GM19238 (cell line): ENCODE data around the gene CLEC2L.

Experiments
- DNase-seq: peaks from one replicate; pipeline ENCODE4 v3.0.0; 2011; ENCODE audit warnings: low spot score; ENCODE audit not compliant: insufficient read length

Gene CLEC2L

DNA sequence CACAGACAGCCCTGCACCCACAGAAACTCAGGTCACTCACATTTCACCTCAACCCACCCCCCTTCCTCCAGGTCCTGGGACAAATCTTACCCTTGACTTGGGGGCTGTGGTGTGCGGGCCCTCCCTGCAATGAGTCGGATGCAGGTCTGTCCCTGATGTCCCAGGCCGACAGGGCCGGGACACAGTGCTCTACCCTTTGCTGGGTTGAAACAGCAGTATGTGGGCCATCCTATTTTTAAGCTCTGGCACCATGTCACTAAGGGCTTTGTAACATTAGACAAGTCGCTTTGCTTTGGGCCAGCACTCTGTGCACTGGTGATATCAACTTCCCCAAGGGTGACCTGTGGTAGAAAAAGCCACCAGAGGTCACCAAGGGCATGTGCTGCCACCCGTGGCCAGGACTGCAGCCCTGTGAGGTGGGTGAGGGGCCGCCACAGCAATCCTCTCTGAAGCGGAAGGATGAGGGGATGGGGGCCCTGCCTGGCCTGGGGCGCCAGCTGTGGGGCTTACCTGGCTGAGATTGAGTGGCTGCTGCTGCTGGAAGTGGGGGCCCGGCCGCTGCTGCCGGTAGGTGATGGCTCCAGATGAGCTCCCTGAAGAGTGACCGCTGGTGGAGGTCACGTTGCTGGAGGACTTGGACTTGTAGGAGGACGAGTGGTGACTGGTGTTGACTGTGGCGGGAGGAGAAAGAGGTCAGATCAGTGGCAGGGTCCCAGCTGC, 51.3 kb downstream of the CLEC2L start:
- no peak for DNase-seq

GRCh38 chr7:139575338-139575680, 51.8 kb downstream of the CLEC2L start:
- no peak for DNase-seq

- no peak for DNase-seq
Measured at GRCh38 chr7:139576179-139576973, 52.9 kb downstream of the CLEC2L start.

- DNase-seq = no peak
Measured at GRCh38 chr7:139580435-139580834, 57.0 kb downstream of the CLEC2L start.

DNA sequence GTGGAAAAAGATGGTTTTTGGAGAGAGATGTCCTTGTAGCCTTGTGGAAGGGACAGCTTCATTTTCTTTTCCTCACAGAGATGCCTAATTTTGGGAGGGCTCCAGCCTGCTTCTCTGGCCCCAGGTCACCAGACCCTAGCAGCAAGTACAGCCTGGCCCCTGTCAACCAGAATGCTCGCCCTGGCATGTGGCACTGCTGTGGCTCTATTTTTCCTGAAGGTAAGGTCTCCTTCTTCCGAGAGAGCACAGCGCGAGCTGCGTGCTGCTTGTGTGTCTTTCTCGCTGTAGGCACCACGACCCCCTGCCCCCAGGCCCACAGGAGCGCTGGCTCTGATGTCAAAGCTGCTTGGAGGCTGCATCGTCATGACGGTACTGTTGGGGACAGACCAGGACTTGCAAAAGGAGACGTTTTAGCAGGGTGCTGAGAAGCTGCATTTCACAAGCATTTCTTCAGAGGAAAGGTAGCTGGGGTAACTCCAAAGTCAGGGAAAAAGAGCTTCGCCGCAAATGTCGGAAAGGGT, 58.7 kb downstream of the CLEC2L start:
- no peak for DNase-seq

- DNase-seq = no peak
Measured at GRCh38 chr7:139582671-139583155, 59.2 kb downstream of the CLEC2L start.

GRCh38 chr7:139583826-139584553, 60.5 kb downstream of the CLEC2L start:
- DNase-seq = no peak

DNA sequence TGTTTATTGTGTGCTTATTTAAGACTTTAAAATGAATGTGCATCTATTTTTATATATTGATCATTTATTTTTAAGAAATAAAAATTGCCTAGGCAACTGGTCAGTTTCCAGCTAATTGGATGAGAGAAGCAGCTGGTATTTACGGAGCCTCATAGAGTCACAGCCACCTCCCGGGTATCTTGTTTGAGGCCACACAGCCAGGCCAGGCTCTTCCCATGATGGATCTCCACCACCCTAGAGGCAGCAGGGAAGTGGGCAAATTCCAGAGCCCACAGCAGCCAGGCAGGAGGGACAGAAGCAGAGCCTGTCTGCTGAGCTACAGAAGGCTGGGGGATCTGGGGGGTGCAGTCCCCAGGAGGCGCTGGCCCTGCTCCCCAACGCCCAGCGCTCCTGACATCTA, 61.6 kb downstream of the CLEC2L start:
- no peak for DNase-seq

DNA sequence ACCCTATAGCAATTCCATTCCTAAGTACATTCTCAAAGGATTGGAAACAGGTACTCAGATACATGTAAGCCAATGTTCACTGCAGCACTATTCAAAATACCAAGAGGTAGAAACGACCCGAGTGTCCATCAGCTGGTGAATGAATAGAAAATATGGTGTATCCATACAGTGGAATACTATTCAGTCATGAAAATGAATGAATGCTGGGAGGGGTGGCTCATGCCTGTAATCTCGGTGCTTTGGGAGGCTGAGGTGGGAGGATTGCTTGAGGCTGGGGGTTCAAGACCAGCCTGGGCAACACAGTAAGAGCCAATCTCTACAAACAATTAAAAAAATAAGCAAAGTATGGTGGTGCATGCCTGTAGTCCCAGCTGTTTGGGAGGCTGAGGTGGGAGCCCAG, 62.8 kb downstream of the CLEC2L start:
- DNase-seq = no peak

GRCh38 chr7:139587535-139587934, 64.0 kb downstream of the CLEC2L start:
- no peak for DNase-seq

DNA sequence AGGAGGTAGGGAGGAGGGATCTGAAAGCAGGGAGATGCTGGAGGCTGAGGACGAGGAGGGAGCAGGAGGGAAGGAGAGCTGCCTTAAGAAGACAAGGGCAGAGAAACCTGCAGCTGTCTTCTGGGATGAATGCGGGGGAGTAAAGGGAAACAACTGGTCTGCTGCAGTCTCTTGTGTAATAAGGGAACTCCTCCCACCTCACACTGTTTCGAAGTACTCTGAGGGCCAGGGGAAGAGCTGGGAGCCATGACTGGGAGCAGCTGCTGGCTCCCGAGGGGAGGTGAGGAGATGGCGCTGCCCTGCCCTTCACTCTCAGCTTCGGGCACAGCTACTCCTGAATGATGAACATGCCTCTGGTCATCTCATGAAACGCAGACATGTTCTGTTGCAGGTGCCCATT, 65.1 kb downstream of the CLEC2L start:
- DNase-seq = no peak

DNA sequence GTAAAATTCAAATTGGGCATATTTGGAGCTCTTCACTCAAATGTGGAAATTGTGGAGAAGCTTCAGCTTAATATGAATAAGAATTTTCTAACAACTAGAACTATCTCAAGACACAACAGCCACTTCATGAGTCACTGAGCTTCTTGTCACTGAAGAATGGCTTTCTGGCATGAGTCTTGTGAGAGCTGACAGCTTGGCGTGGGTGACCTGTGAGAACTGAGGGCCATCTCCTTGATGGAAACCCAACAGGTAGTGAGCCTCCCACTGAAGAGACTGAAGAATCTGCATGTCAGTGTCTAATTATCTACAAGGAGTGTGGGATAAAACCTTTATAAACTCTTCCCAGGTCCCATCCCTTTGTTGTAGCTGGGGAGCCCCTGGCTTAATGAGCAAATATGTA, 66.0 kb downstream of the CLEC2L start:
- DNase-seq = no peak

DNA sequence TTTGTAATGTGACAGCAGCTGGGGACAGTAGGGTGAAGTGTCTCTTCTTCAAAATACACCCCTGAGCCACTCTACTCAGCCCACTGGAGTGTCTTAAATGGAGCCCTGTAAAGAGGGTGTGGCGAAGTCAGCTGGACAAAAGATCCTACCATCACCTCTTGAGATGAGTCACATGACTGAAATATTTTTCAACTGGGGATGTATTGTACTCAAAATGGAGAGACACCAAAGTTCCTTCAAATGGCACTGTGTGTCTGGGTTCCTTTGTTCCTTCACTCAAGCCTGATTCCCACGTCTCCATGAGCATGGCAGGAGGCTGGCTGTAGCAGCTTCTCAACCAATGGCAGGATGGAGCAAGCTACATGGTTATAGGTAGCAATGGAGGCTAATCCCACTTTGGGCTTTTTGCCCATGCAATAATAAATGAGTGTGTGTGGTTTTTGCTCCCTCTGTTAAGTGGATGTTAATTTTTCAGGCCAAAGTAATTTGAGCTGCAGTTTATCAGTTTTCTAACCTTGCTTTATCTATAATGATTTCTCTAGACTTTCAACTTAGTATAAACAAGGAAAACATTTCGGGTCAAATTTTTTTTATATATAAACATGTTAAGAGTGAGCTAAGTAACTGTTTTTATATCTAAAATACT, 68.2 kb downstream of the CLEC2L start:
- DNase-seq = no peak

DNA sequence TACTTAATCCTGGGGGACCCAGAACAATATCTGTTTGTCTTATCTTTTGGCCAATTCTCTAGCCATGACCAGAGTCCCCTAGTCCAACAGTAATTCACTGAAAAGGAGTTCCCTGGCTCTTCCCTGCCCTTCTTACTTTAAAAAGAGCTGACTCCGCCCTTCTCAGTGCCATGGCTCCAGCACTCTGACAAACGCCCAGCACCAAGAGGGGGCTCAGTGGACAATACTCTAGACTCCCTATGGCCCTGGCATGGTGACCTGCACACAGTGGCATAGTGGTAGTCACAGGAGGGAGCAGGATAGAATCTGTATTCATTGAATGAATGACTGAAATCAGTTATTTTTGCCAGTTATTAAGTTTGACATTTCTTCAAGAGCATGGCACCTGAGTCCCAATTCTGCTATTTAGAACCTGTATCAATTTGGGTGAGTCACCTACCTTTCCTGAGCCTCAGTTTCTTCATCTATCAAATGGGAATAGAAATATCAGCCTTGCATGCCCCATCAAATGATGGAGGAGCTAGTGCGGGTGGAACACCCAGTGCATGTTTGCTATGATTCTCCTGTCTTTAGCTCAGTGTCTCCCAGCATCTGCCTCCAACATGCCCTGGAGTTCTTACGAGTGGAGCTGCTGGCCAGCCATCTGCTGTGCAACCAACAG, 69.4 kb downstream of the CLEC2L start:
- no peak for DNase-seq

GRCh38 chr7:139594090-139594489, 70.6 kb downstream of the CLEC2L start:
- DNase-seq = no peak
